ENCODE results near the gene CTSE. TPM values are rescaled to one million over a fixed set of nuclear protein-coding genes. Genes with fewer than 3 reads are reported as not detected.

The CTSE gene
- total RNA-seq, 4 donors from 2014 or later, result 2.6 to 14.3 (median 6.7) TPM

DNA sequence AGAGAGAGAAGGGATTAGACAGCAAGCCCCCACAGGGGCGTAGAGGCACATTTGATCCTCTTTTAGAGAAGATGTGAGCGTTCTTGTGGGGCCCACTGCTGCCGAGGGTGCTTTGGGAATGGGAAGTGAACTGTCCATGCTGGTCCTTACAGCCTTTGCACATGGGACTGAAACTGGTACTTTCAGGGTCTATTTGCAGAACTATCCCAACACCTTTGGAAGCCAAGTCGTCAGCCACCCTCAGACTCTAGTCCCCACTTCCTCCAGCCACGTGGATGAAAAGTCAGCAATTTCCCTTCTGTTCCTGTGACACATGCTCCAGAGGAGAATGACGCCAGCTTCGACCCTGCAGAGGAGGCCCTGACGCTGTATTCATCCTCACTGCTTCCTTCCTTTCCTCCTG lies 17.9 kb downstream of the CTSE start:
- no peak for DNase-seq
- intact Hi-C loops (cut with DNase I; ENCODE audit: low total_unique reads) (no loop called here), in situ Hi-C loops (cut with MboI; ENCODE audit: low pct_ligation_motif_present in 1 of 4, low pct_unique_long_range_greater_than_20kb in 1 of 4, low sequenced_read_pairs in 3 of 4) (no loop called here)
- Histone ChIP-seq H3K4me1 (peaks cover 0 to 13% (median 11%) of the 10 kb centered on the region in 4 donors), H3K27ac (no peak overlapping the region), H3K36me3 (no peaks in the 10 kb centered on the region), H3K27me3 (no peaks in the 10 kb centered on the region), H3K9me3 (no peaks in the 10 kb centered on the region), H3K4me3 (no peak overlapping the region)
- TF ChIP-seq EP300 (IDR thresholded peaks at IDR 0.05; ENCODE audit: low read depth), result no peak
- no peak for TF ChIP-seq POLR2AphosphoS5 (IDR thresholded peaks at IDR 0.05)
- no peak for TF ChIP-seq POLR2A (IDR thresholded peaks at IDR 0.05)
- TF ChIP-seq, protein P1, sequence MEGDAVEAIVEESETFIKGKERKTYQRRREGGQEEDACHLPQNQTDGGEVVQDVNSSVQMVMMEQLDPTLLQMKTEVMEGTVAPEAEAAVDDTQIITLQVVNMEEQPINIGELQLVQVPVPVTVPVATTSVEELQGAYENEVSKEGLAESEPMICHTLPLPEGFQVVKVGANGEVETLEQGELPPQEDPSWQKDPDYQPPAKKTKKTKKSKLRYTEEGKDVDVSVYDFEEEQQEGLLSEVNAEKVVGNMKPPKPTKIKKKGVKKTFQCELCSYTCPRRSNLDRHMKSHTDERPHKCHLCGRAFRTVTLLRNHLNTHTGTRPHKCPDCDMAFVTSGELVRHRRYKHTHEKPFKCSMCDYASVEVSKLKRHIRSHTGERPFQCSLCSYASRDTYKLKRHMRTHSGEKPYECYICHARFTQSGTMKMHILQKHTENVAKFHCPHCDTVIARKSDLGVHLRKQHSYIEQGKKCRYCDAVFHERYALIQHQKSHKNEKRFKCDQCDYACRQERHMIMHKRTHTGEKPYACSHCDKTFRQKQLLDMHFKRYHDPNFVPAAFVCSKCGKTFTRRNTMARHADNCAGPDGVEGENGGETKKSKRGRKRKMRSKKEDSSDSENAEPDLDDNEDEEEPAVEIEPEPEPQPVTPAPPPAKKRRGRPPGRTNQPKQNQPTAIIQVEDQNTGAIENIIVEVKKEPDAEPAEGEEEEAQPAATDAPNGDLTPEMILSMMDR (IDR thresholded peaks at IDR 0.05), result no peak
- WGBS, 2 donors (ENCODE audit: low coverage in 1 of 2), result 71 to 90% methylated on average over 3 to 8 of the region's 8 CpGs

DNA sequence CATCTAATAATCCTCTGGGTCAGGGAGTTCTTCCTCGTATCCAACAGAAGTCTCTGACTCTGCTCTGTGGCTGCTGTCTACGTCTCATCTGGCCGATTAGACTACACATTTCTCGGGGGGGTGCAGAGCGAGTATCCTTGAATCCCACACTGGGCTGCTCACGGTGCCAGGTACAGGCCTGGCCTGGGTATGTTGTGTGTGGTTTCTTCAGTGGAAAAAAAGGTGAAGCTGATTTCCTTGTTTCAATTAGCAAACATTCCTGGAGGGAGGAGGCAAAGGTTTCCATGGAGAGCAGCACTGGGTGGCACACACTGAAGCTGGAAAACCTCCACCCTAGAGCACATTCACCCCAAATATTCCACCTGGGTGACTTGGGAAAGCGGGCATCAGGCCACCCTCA lies 18.5 kb downstream of the CTSE start:
- Histone ChIP-seq H3K4me3 (no peak overlapping the region), H3K36me3 (no peaks in the 10 kb centered on the region), H3K9me3 (no peaks in the 10 kb centered on the region), H3K27ac (no peak overlapping the region), H3K4me1 (peaks cover 0 to 13% (median 11%) of the 10 kb centered on the region in 4 donors), H3K27me3 (no peaks in the 10 kb centered on the region)
- intact Hi-C loops (cut with DNase I; ENCODE audit: low total_unique reads), result no loop called here
- in situ Hi-C loops (cut with MboI; ENCODE audit: low pct_ligation_motif_present in 1 of 4, low pct_unique_long_range_greater_than_20kb in 1 of 4, low sequenced_read_pairs in 3 of 4), result no loop called here
- TF ChIP-seq POLR2A (IDR thresholded peaks at IDR 0.05) (no peak), POLR2AphosphoS5 (IDR thresholded peaks at IDR 0.05) (no peak), EP300 (IDR thresholded peaks at IDR 0.05; ENCODE audit: low read depth) (no peak)
- TF ChIP-seq, protein P1 (IDR thresholded peaks at IDR 0.05), result no peak
- no peak for DNase-seq
- WGBS, 2 donors (ENCODE audit: low coverage in 1 of 2), result 84% methylated on average over 7 of the region's 7 CpGs; no CpG with 5 or more reads in 1 of the 2 donors

DNA sequence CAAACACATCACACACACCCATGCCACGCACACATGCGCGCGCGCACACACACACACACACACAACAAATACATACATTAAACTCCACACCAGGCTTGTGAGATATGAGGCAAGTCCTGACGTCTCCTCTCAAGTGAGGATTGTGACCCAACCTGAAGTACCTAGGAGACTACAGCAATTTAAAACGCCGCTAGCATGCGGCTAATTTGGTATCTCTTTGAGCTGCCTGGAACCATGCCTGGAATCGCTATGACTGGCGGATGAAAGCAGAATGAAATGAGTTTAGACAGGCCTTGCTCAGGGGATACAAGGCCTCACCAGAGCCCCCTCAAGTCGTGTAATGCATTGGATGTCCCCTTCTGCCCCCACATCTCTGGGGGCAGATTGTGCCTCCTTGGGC lies 18.9 kb downstream of the CTSE start:
- intact Hi-C loops (cut with DNase I; ENCODE audit: low total_unique reads) (no loop called here), in situ Hi-C loops (cut with MboI; ENCODE audit: low pct_ligation_motif_present in 1 of 4, low pct_unique_long_range_greater_than_20kb in 1 of 4, low sequenced_read_pairs in 3 of 4) (no loop called here)
- Histone ChIP-seq H3K4me1 (peaks cover 0 to 13% (median 11%) of the 10 kb centered on the region in 4 donors), H3K36me3 (no peaks in the 10 kb centered on the region), H3K27me3 (no peaks in the 10 kb centered on the region), H3K4me3 (no peak overlapping the region), H3K9me3 (no peaks in the 10 kb centered on the region), H3K27ac (no peak overlapping the region)
- TF ChIP-seq POLR2A (IDR thresholded peaks at IDR 0.05) (no peak), POLR2AphosphoS5 (IDR thresholded peaks at IDR 0.05) (no peak), EP300 (IDR thresholded peaks at IDR 0.05; ENCODE audit: low read depth) (no peak)
- TF ChIP-seq, protein P1 (IDR thresholded peaks at IDR 0.05), result no peak
- no peak for DNase-seq
- 83% methylated on average over 12 of the region's 12 CpGs; no CpG with 5 or more reads in 1 of the 2 donors for WGBS, 2 donors (ENCODE audit: low coverage in 1 of 2)

DNA sequence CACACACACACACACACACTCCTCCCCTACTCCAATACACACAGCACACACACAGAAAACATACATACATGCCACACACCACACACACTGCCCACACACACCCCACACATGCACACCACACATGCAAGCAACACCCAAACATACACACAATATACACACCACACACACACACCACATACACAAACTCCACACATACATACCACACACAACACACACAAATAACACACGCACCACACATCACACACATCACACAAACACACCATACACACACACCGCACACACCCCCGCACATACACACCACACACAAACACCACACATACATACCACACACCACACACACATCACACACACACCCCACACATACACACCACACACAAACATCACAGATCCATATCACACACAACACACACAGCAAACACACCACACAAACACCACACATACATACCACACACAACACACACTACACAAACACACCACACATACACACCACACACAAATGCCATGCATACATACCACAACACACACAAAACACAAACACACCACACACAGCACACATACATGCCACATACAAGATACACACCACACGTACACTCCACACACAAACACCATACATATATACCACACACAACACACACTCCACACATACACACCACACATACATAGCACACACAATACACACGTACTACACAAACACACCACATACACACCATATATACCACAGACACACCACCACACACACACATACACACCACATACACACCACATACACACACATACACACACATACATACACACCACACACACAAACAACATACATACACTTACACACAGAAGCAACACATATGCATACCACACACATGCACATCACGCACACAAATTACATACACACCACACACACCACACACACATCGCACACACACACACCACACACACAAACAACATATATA lies 19.6 kb downstream of the CTSE start:
- Histone ChIP-seq H3K36me3 (no peaks in the 10 kb centered on the region), H3K4me1 (peaks cover 0 to 13% (median 11%) of the 10 kb centered on the region in 4 donors), H3K4me3 (no peak overlapping the region), H3K27ac (no peak overlapping the region), H3K27me3 (no peaks in the 10 kb centered on the region), H3K9me3 (no peaks in the 10 kb centered on the region)
- DNase-seq, result no peak
- TF ChIP-seq, protein P1 (IDR thresholded peaks at IDR 0.05), result no peak
- TF ChIP-seq POLR2A (IDR thresholded peaks at IDR 0.05) (no peak), EP300 (IDR thresholded peaks at IDR 0.05; ENCODE audit: low read depth) (no peak), POLR2AphosphoS5 (IDR thresholded peaks at IDR 0.05) (no peak)
- in situ Hi-C loops (cut with MboI; ENCODE audit: low pct_ligation_motif_present in 1 of 4, low pct_unique_long_range_greater_than_20kb in 1 of 4, low sequenced_read_pairs in 3 of 4), result no loop called here
- 88 to 98% methylated on average over 4 to 7 of the region's 7 CpGs for WGBS, 2 donors (ENCODE audit: low coverage in 1 of 2)
- intact Hi-C loops (cut with DNase I; ENCODE audit: low total_unique reads), result no loop called here
